CD14-positive monocyte (primary cell): Measurements from ENCODE around the gene SNCB. TPM values are rescaled to one million over a fixed set of nuclear protein-coding genes. Genes with fewer than 3 reads are reported as not detected.

Source experiments
- DNase-seq, 3 donors: peaks; one replicate each; pipeline ENCODE4 v3.0.0-alpha.2; 2011 to 2022
- H2AFZ ChIP-seq: 2 replicates; pipeline ENCODE4 v1.6.0; 2012; ENCODE audit warnings: mild to moderate bottlenecking, low read depth, low read length, inconsistent platforms; ENCODE audit not compliant: insufficient read depth, poor library complexity, severe bottlenecking
- H3K27ac ChIP-seq, 2 donors: 1 replicate in 1 of 2; 2 replicates in 1 of 2; pipeline ENCODE4 v1.5.1; 2012 to 2013; ENCODE audit warnings: low read length in 2 of 2, control low read depth in 1 of 2, inconsistent platforms in 1 of 2, low read depth in 1 of 2, mild to moderate bottlenecking in 1 of 2
- H3K27me3 ChIP-seq, 2 donors: one replicate each; pipeline versions ENCODE4 v1.6.0 to v1.6.1; 2011 to 2013; ENCODE audit warnings: low read length in 2 of 2; ENCODE audit not compliant: control insufficient read depth in 2 of 2, insufficient read depth in 2 of 2
- H3K36me3 ChIP-seq, 2 donors: replicated peaks in 1 of 2; 1 replicate in 1 of 2; 2 replicates in 1 of 2; pipeline versions ENCODE4 v1.5.1 to v1.6.1; 2012 to 2013; ENCODE audit warnings: low read length in 2 of 2, control low read depth in 1 of 2, inconsistent platforms in 1 of 2, mild to moderate bottlenecking in 1 of 2; ENCODE audit not compliant: insufficient read depth in 2 of 2, control insufficient read depth in 1 of 2
- H3K4me1 ChIP-seq, 2 donors: 1 replicate in 1 of 2; 2 replicates in 1 of 2; pipeline versions ENCODE4 v1.5.1 to v1.6.1; 2012 to 2013; ENCODE audit warnings: low read length in 2 of 2, control low read depth in 1 of 2, inconsistent platforms in 1 of 2, mild to moderate bottlenecking in 1 of 2, moderate library complexity in 1 of 2; ENCODE audit not compliant: insufficient read depth in 2 of 2, control insufficient read depth in 1 of 2
- H3K4me2 ChIP-seq: replicated peaks from 2 replicates; pipeline ENCODE3; 2012; ENCODE audit warnings: low read length, moderate library complexity, mild to moderate bottlenecking; ENCODE audit not compliant: poor library complexity, severe bottlenecking; ENCODE audit errors: extremely low read depth
- H3K4me3 ChIP-seq, 3 experiments: fragments of 200-600 bp in 1 of 3; sonication (generic) in 1 of 3; replicated peaks in 1 of 3; 1 replicate in 2 of 3; 2 replicates in 1 of 3; pipeline ENCODE4 v1.5.1; 2011 to 2013; ENCODE audit warnings: low read length in 3 of 3, mild to moderate bottlenecking in 3 of 3, control low read depth in 2 of 3, low read depth in 2 of 3, inconsistent platforms in 1 of 3, moderate library complexity in 1 of 3
- H3K79me2 ChIP-seq: 2 replicates; pipeline ENCODE4 v1.6.0; 2012; ENCODE audit warnings: mild to moderate bottlenecking, control low read depth, inconsistent platforms, low read length, moderate library complexity; ENCODE audit not compliant: insufficient read depth
- H3K9ac ChIP-seq: 2 replicates; pipeline ENCODE4 v1.6.0; 2017; ENCODE audit warnings: low read length, mild to moderate bottlenecking; ENCODE audit not compliant: insufficient read depth, poor library complexity, severe bottlenecking
- H3K9me3 ChIP-seq, 2 donors: replicated peaks in 1 of 2; 1 replicate in 1 of 2; 2 replicates in 1 of 2; pipeline versions ENCODE4 v1.5.1 to v1.6.1; 2012 to 2013; ENCODE audit warnings: low read length in 2 of 2, control low read depth in 1 of 2; ENCODE audit not compliant: control insufficient read depth in 1 of 2, insufficient read depth in 1 of 2
- H4K20me1 ChIP-seq: 2 replicates; pipeline ENCODE4 v1.6.0; 2012; ENCODE audit warnings: mild to moderate bottlenecking, low read length, control low read depth, moderate library complexity; ENCODE audit not compliant: insufficient read depth
- H3K27ac Mint-ChIP-seq, 7 donors: one replicate each; pipeline ENCODE4 v1.8.0; 2020; ENCODE audit warnings: mild to moderate bottlenecking in 7 of 7, mixed read lengths in 7 of 7, moderate library complexity in 6 of 7, inconsistent platforms in 2 of 7
- H3K27me3 Mint-ChIP-seq, 3 donors: one replicate each; pipeline ENCODE4 v1.8.0; 2021 to 2022; ENCODE audit warnings: low read depth in 3 of 3, mild to moderate bottlenecking in 3 of 3, mixed read lengths in 3 of 3, moderate library complexity in 3 of 3, inconsistent platforms in 1 of 3
- H3K36me3 Mint-ChIP-seq, 2 donors: one replicate each; pipeline ENCODE4 v1.8.0; 2020; ENCODE audit warnings: mixed read lengths in 2 of 2, inconsistent platforms in 1 of 2, mild to moderate bottlenecking in 1 of 2
- H3K4me1 Mint-ChIP-seq: one replicate; pipeline ENCODE4 v1.8.0; 2020; ENCODE audit warnings: mild to moderate bottlenecking, mixed read lengths
- H3K4me3 Mint-ChIP-seq, 2 donors: one replicate each; pipeline ENCODE4 v1.8.0; 2020; ENCODE audit warnings: mild to moderate bottlenecking in 2 of 2, mixed read lengths in 2 of 2, moderate library complexity in 1 of 2
- H3K9me3 Mint-ChIP-seq, 7 donors: one replicate each; pipeline ENCODE4 v1.8.0; 2020 to 2022; ENCODE audit warnings: mixed read lengths in 7 of 7, mild to moderate bottlenecking in 6 of 7, moderate library complexity in 6 of 7, inconsistent platforms in 2 of 7
- whole genome bisulfite sequencing: methylation state at CpG from one replicate; pipeline ENCODE4 v1.1.5; 2013; ENCODE audit warnings: missing lambda C conversion rate; ENCODE audit not compliant: insufficient coverage; 5-methylcytosine and 5-hydroxymethylcytosine counted together
- intact Hi-C, 2 donors: fragments of 100-400 bp; cut with micrococcal nuclease; formaldehyde crosslinking; loops; one replicate each; pipeline versions ENCODE4 v1.15.0 to v1.15.1; 2023
- polyA plus RNA-seq, 3 donors: library from polyadenylated mRNA; depleted of rRNA in 1 of 3; unstranded in 2 of 3; stranded (reverse) in 1 of 3; fragments of 300-500 nt in 2 of 3; fragments of >200 nt in 1 of 3; fragmentation: Illumina TruSeq in 2 of 3; gene quantifications; 1 replicate in 2 of 3; 2 replicates in 1 of 3; pipeline ENCODE4 v1.2.3, GENCODE V29; 2012 to 2021
- TF ChIP-seq, protein P1 (sequence below): fragments of 200-600 bp; IDR thresholded peaks from one replicate; pipeline ENCODE4 v1.8.0; 2022; ENCODE audit warnings: antibody characterized with exemption, mild to moderate bottlenecking

The SNCB gene
- polyA plus RNA-seq, 3 donors: not detected

DNA sequence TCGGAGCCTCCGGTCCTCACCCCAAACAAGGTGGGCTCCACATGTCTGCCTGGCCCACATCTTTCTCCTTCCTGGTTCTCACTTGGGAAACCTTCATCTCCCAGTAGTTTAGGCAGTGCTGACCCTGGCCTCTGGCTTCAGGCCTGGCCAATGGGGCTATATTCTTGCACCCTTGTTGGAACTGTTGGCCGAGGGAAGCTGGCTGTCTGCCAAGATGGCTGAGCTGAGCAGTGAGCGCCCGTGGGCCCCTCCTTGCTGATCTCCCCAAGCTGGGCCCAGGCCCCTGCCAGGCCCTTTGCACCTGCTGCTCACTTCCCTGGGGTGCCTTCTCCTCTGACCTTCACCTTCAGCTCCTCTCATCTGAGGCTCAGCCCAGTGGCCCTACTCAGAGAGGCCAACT, 48.2 kb upstream of the SNCB start:
- Histone ChIP-seq H2AFZ (no peak overlapping the region), H3K27me3 (peaks cover 13 to 53% of the 10 kb centered on the region in 2 donors), H3K9ac (no peak overlapping the region), H3K4me1 (no peaks in the 10 kb centered on the region), H3K4me2 (no peak overlapping the region), H4K20me1 (no peaks in the 10 kb centered on the region), H3K36me3 (no peaks in the 10 kb centered on the region), H3K4me3 (no peak overlapping the region), H3K79me2 (no peaks in the 10 kb centered on the region), H3K9me3 (peaks cover 0 to 4% of the 10 kb centered on the region in 2 donors), H3K27ac (no peak overlapping the region)
- Mint-ChIP-seq H3K9me3 (peaks cover 0 to 2% (median 0%) of the 10 kb centered on the region in 7 donors), H3K27ac (no peak overlapping the region), H3K36me3 (no peaks in the 10 kb centered on the region), H3K4me3 (peak overlapping the region in 1 of 2 donors; percentile 50), H3K27me3 (peaks cover 54 to 74% (median 67%) of the 10 kb centered on the region in 3 donors), H3K4me1 (no peaks in the 10 kb centered on the region)
- intact Hi-C loops: no loop called here
- WGBS: 83% methylated on average over 5 of the region's 5 CpGs
- no peak for DNase-seq
- TF ChIP-seq, protein P1, sequence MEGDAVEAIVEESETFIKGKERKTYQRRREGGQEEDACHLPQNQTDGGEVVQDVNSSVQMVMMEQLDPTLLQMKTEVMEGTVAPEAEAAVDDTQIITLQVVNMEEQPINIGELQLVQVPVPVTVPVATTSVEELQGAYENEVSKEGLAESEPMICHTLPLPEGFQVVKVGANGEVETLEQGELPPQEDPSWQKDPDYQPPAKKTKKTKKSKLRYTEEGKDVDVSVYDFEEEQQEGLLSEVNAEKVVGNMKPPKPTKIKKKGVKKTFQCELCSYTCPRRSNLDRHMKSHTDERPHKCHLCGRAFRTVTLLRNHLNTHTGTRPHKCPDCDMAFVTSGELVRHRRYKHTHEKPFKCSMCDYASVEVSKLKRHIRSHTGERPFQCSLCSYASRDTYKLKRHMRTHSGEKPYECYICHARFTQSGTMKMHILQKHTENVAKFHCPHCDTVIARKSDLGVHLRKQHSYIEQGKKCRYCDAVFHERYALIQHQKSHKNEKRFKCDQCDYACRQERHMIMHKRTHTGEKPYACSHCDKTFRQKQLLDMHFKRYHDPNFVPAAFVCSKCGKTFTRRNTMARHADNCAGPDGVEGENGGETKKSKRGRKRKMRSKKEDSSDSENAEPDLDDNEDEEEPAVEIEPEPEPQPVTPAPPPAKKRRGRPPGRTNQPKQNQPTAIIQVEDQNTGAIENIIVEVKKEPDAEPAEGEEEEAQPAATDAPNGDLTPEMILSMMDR: no peak

DNA sequence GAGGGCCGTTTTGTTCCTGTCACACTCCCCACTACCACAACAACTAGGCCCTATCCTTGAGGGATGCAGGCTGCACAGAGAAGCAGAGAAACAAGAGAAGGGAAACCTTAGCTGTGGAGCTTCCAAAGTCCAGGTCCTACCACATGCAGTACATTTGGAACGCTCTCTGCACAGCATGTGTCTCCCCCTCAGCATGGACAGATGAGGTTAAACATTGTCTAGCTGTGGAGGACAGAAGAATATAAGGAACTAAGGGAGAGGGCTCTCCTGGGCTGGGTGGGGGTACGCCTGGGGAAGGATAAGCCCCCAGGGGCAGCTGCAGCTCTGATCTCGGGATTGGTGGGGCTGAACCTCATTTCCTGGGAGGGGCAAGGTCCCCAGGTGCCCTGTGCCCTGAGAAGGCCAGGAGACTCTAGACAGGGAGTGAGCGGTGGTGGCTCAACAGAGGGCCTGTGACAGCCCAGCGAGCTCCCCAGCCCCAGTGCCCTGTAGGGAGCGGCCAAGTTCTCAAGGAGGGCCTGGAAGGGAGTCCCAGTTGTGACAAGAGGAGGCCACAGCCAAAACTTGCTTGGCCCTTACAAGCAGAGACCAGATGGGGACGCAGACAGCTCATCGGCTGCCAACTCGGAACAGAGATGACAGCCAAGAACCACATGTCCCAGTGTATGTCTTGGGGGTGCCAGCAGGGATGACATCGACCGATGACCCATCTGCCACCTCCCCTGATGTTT, 47.0 kb upstream of the SNCB start:
- H4K20me1 ChIP-seq: no peaks in the 10 kb centered on the region
- H3K79me2 ChIP-seq: no peaks in the 10 kb centered on the region
- WGBS: 74% methylated on average over 10 of the region's 12 CpGs
- TF ChIP-seq, protein P1: no peak
- intact Hi-C loops: no loop called here
- no peaks in the 10 kb centered on the region for H3K4me1 Mint-ChIP-seq
- H3K36me3 Mint-ChIP-seq: no peaks in the 10 kb centered on the region
- no peak overlapping the region for H3K4me3 ChIP-seq
- H3K4me2 ChIP-seq: no peak overlapping the region
- peaks cover 54 to 65% (median 61%) of the 10 kb centered on the region in 3 donors for H3K27me3 Mint-ChIP-seq
- no peak overlapping the region for H3K9ac ChIP-seq
- no peak for DNase-seq
- no peak overlapping the region for H2AFZ ChIP-seq
- H3K9me3 Mint-ChIP-seq: peaks cover 0 to 1% (median 0%) of the 10 kb centered on the region in 7 donors
- peak overlapping the region in 1 of 2 donors; percentile 54 for H3K4me3 Mint-ChIP-seq
- H3K27me3 ChIP-seq: peaks cover 10 to 42% of the 10 kb centered on the region in 2 donors
- H3K27ac ChIP-seq: no peak overlapping the region
- H3K4me1 ChIP-seq: no peaks in the 10 kb centered on the region
- H3K27ac Mint-ChIP-seq: peak overlapping the region in 1 of 7 donors; percentile 66
- H3K9me3 ChIP-seq: peaks cover 0 to 4% of the 10 kb centered on the region in 2 donors
- no peaks in the 10 kb centered on the region for H3K36me3 ChIP-seq
